ENCODE results near the gene C2orf76.

C2orf76 gene

GRCh38 chr2:119364798-119365197, 1.8 kb downstream of the C2orf76 start:
- H3K79me2 ChIP-seq (ENCODE audit: insufficient read depth, low read length), result peaks cover 55% of the 10 kb centered on the region
- H3K36me3 ChIP-seq (ENCODE audit: insufficient read depth, low read length), result peaks cover 6% of the 10 kb centered on the region; the same call in 1 of the 2 replicates
- no peaks in the 10 kb centered on the region for H3K27me3 ChIP-seq (ENCODE audit: insufficient read depth, low read length, poor library complexity, severe bottlenecking)
- H3K9ac ChIP-seq (ENCODE audit: low read depth, low read length, poor library complexity, severe bottlenecking), result peak overlapping the region; percentile 91
- no peaks in the 10 kb centered on the region for H3F3A ChIP-seq (ENCODE audit: low read depth)
- no peaks in the 10 kb centered on the region for H3K9me3 ChIP-seq (ENCODE audit: insufficient read depth, low read depth, low read length)
- H3K4me2 ChIP-seq (ENCODE audit: low read depth, low read length, poor library complexity, severe bottlenecking), result peak overlapping the region; percentile 97
- peaks cover 34% of the 10 kb centered on the region for H3K4me1 ChIP-seq (ENCODE audit: insufficient read depth, low read length, poor library complexity, severe bottlenecking)
- peaks cover 32% of the 10 kb centered on the region for H4K20me1 ChIP-seq (ENCODE audit: insufficient read depth, low read length, poor library complexity, severe bottlenecking)
- no peak overlapping the region for H2AFZ ChIP-seq (ENCODE audit: low read length)
- TF ChIP-seq EZH2phosphoT487 (IDR thresholded peaks at IDR 0.05; ENCODE audit: borderline replicate concordance), result no peak
- no peak for TF ChIP-seq CTCF (conservative IDR thresholded peaks at IDR 0.05; ENCODE audit: low read length)
- no peaks in the 10 kb centered on the region for H3K9me2 ChIP-seq (replicated peaks; ENCODE audit: low read depth, low read length)
- peak overlapping the region; percentile 96 for H3K4me3 ChIP-seq (ENCODE audit: low read length, poor library complexity, severe bottlenecking)

GRCh38 chr2:119360423-119360966, 6.1 kb downstream of the C2orf76 start:
- Histone ChIP-seq H3K9me3 (ENCODE audit: insufficient read depth, low read depth, low read length) (no peaks in the 10 kb centered on the region), H3K79me2 (ENCODE audit: insufficient read depth, low read length) (peaks cover 14% of the 10 kb centered on the region), H3K9me2 (replicated peaks; ENCODE audit: low read depth, low read length) (no peaks in the 10 kb centered on the region), H4K20me1 (ENCODE audit: insufficient read depth, low read length, poor library complexity, severe bottlenecking) (peaks cover 9% of the 10 kb centered on the region), H3K4me3 (ENCODE audit: low read length, poor library complexity, severe bottlenecking) (no peak overlapping the region), H3F3A (ENCODE audit: low read depth) (no peaks in the 10 kb centered on the region), H2AFZ (ENCODE audit: low read length) (no peak overlapping the region), H3K4me1 (ENCODE audit: insufficient read depth, low read length, poor library complexity, severe bottlenecking) (peaks cover 9% of the 10 kb centered on the region), H3K9ac (ENCODE audit: low read depth, low read length, poor library complexity, severe bottlenecking) (no peak overlapping the region), H3K36me3 (ENCODE audit: insufficient read depth, low read length) (no peaks in the 10 kb centered on the region), H3K27me3 (ENCODE audit: insufficient read depth, low read length, poor library complexity, severe bottlenecking) (no peaks in the 10 kb centered on the region), H3K4me2 (ENCODE audit: low read depth, low read length, poor library complexity, severe bottlenecking) (no peak overlapping the region)
- no peak for TF ChIP-seq EZH2phosphoT487 (IDR thresholded peaks at IDR 0.05; ENCODE audit: borderline replicate concordance)
- no peak for TF ChIP-seq CTCF (conservative IDR thresholded peaks at IDR 0.05; ENCODE audit: low read length)

- TF ChIP-seq EZH2phosphoT487 (IDR thresholded peaks at IDR 0.05; ENCODE audit: borderline replicate concordance) (no peak), CTCF (conservative IDR thresholded peaks at IDR 0.05; ENCODE audit: low read length) (no peak)
- Histone ChIP-seq H3K79me2 (ENCODE audit: insufficient read depth, low read length) (peaks cover 7% of the 10 kb centered on the region; the same call in 1 of the 2 replicates), H3K27me3 (ENCODE audit: insufficient read depth, low read length, poor library complexity, severe bottlenecking) (no peaks in the 10 kb centered on the region), H3K4me3 (ENCODE audit: low read length, poor library complexity, severe bottlenecking) (no peak overlapping the region), H2AFZ (ENCODE audit: low read length) (no peak overlapping the region), H3K9ac (ENCODE audit: low read depth, low read length, poor library complexity, severe bottlenecking) (no peak overlapping the region), H3F3A (ENCODE audit: low read depth) (no peaks in the 10 kb centered on the region), H3K36me3 (ENCODE audit: insufficient read depth, low read length) (no peaks in the 10 kb centered on the region), H3K9me3 (ENCODE audit: insufficient read depth, low read depth, low read length) (no peaks in the 10 kb centered on the region), H4K20me1 (ENCODE audit: insufficient read depth, low read length, poor library complexity, severe bottlenecking) (peaks cover 1% of the 10 kb centered on the region), H3K4me2 (ENCODE audit: low read depth, low read length, poor library complexity, severe bottlenecking) (no peak overlapping the region), H3K4me1 (ENCODE audit: insufficient read depth, low read length, poor library complexity, severe bottlenecking) (peaks cover 2% of the 10 kb centered on the region), H3K9me2 (replicated peaks; ENCODE audit: low read depth, low read length) (no peaks in the 10 kb centered on the region)
Observed at GRCh38 chr2:119359774-119360173, 6.9 kb downstream of the C2orf76 start.
